Fibroblast of the conjunctiva (primary cell): Measurements from ENCODE around the gene TRIM65.
"Not testable (repeated sequence)": the region's sequence is repeated elsewhere in the genome, so short reads cannot be mapped to it uniquely, and the experiment has no call there.

Source experiments
- DNase-seq: peaks from one replicate; pipeline ENCODE4 v3.0.0-alpha.2; 2010; ENCODE audit warnings: low read depth

TRIM65 gene

DNA sequence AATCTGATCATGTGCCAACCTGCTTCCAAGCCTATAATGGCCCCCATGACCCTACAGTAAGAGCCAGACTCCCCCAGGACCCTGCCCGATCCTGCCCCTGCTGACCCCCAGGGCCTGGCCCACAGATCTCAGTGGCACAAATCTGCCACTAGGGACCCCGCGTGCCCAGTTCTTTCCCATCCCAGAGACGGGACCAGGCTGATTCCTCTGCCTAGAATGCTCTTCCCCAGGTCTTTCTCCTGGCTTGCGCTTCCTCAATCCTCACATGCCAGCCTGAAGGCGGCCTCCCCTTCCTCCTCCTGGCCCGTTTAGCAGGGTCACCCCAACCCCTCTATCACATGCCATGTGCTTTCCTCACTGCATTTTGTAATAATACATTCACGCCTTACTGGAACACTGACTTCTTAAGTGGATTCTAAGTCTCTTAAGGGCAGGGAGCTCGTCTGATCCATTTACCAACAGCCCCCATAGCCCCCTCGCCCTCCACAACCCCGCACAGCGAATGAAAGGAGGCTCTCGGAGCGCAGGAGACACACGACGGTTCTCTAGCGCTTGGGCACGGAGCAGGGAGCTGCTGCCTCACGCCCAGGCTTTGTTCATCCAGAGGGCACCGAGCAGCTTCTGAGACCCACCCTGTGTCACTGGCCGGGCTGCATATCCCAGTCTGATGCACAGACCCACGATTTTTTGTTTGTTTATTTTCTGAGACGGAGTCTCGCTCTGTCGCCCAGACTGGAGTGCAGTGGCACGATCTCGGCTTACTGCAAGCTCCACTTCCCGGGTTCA is 1.2 kb downstream of the TRIM65 start:
- no peak for DNase-seq

DNA sequence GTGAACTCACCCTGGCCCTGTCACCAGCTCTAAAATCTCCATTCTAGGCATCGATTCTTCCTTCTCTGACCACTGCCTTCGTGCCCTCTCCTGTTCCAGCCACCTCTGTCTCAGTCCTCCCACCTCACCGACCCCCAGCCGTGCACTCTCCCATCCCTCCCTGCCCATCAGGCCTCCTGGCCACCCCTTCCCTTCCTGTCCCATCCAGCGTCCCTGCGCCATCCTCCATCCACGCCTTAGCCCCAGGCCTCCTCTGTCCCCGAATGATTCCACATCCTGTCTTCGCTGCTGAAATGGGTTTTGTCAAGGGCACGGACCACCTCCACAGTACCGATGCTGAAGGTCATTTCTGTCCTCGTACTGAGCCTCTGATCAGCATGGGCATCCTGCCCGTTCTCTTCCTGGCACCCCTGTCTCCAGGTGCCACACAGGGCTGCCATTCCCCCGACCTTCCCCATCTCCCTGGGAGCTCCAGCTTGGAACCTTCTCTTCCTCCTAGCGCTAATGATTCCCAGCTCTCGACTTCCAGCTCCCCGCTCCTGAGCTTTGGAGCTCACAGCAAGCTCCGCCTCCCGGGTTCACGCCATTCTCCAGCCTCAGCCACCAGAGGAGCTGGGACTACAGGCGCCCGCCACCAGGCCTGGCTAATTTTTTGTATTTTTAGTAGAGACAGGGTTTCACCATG is 2.6 kb downstream of the TRIM65 start:
- no peak for DNase-seq

DNA sequence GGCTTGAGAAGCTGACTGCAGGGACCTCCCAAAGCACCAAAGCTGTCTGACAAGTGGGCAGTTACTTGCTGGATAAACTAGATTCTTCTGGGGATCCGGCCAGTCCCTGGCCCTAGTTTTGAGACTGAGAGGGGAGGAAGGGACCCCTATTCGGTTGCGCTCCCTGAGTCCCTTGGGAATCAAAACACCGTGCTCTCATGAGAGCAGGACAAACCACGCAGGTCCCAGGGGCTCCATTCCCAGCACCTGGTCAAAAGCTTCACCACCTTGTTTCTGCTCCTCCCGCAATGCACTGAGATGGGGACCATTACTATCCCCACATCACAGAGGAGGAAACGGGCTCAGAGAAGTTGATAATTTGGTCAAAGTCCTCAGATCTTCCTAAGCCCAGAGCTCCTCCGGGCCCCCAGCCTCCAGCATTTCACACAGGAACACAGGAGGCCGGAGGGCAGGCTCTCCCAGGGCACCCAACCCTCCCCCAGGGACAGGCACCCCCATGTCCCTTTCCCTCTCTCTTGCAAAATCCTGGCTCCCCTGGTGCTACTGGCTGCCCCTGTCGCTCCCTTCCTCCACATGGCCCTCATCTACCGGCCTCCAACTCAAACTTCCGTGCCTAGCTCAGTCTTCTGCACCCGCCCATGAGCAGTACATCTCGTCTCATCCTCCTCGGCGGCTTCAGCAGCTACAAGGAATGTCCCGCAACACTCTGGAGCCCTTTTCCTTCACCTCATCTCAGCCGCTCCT is 3.3 kb downstream of the TRIM65 start:
- no peak for DNase-seq

DNA sequence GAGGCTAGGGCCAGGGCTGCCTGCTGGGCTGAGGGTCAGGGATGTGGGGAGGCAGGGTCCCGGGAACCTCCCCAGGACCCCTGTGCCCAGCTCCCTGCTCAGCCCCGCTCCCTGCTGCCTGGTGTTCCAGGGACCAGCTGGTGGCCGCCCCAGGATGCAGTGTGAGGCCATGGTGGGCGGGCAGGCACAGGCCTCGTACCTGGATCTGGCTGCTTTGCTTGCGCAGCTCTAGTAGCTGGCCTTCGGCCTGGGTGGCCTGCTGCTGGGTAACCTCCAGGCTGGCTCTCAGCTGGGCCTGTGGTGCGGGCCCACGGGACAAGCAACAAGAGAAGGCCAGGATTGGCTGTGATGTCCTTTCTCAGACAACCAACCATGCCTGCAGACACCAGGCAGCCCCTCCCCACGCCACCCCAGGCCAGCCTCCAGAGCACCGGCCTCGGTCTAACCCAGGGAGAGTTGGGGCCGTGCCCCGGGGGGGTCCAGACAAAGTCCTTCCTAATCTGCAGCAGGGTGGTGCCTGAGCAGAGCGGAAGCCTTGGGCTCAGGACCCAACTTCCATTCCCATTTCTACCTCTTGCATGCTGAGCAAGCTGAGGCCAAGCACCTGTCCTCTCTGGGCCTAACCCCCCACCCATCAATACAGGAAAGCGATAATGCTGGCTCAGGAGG is 4.1 kb downstream of the TRIM65 start:
- DNase-seq, result no peak

GRCh38 chr17:75891605-75892555 is 4.9 kb downstream of the TRIM65 start:
- no peak for DNase-seq

DNA sequence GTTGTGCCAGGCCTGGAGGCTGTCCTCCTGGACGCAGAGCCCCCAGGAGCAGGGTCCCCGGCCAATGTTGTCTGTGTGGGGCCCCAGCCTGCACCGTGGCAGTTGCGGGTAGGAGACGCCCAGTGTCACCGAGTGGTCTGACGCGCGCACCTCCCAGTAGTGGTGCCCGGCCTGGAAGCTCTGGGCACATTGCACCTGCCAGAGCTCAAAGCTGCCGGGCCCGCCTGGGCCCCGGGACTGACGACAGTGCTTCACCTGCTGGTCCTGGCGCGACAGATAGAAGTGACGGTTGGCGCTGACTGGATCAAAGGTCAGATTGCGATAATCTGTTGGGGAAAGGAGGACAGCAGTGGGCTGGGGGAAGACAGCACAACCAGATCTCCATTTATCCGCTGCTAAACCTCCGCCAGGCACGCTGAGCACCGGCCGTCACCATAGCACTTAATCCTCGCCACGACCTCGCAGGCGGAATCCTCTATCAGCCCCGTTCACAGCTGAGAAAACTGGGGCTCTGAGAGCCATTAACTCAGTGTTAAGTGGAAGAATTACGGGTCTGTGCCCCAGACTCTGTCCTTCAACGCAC is 5.6 kb downstream of the TRIM65 start:
- DNase-seq, result no peak

GRCh38 chr17:75889454-75889853 is 7.3 kb downstream of the TRIM65 start:
- DNase-seq, result no peak

- no peak for DNase-seq
These were observed 8.3 kb downstream of the TRIM65 start for GRCh38 chr17:75888484-75888883.

DNA sequence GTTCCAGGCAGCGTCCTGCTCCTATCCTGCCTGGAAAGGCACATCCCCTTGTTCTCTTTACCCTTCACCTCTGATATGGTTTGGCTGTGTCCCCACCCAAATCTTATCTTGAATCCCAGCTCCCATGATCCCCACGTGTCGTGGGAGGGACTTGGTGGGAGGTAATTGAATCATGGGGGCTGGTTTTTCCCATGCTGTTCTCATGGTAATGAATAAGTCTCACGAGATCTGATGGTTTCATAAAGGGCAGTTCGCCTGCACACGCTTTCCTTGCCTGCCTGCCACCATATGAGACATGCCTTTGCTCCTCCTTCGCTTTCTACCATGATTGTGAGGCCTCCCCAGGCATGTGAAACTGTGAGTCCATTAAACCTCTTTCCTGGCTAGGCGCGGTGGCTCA is 10.9 kb downstream of the TRIM65 start:
- DNase-seq, result not testable (repeated sequence)

GRCh38 chr17:75885431-75885830 is 11.3 kb downstream of the TRIM65 start:
- no peak for DNase-seq

GRCh38 chr17:75881678-75882454 is 14.9 kb downstream of the TRIM65 start:
- DNase-seq, result no peak

DNA sequence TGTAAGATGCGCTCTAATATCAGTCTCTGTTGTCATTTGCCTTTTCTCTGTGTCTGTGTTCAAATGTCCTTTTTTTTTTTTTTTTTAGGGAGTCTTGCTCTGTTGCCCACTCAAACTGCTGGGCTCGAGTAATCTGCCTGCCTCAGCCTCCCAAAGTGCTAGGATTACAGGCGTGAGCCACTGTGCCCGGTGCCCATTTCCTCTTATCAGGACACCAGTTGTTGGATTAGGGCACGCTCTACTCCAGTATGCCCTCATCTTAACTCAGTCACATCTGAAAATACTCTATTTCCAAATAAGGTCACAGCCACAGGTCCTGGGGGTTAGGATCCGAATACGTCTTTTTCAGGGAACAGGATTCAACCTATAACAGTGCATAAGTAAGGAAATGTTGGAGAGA is 16.5 kb downstream of the TRIM65 start:
- no peak for DNase-seq

GRCh38 chr17:75878174-75878998 is 18.4 kb downstream of the TRIM65 start, which contains the start of gene TRIM47:
Gene TRIM47 (minus strand): TSS chr17:75878581. CDS start chr17:75878548, 33 bp downstream.
- peak; percentile 67 for DNase-seq

- no peak for DNase-seq
These were observed 19.0 kb downstream of the TRIM65 start for GRCh38 chr17:75877752-75878173.

GRCh38 chr17:75876938-75877751 is 19.6 kb downstream of the TRIM65 start:
- DNase-seq, result peak; percentile 94

GRCh38 chr17:75876190-75876937 is 20.4 kb downstream of the TRIM65 start:
- DNase-seq, result no peak

DNA sequence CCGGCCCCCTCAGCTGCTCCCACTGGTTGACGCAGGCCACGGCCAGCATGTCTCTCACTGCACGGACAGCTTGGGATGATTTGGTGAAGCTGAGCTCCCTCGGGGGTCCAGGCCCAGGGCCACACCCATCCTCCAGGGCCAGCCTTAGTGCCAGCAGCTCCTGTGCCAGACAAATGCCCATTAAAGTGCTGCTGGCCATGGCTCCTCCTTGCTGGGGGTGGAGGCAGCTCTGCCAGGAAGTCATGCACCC is 20.9 kb downstream of the TRIM65 start:
- DNase-seq, result no peak
